Heart left ventricle (tissue), 16 donors: ENCODE measurements around the gene CDCA3. TPM values are rescaled to one million over a fixed set of nuclear protein-coding genes. Genes with fewer than 3 reads are reported as not detected.
"Not testable (repeated sequence)": the region's sequence is repeated elsewhere in the genome, so short reads cannot be mapped to it uniquely, and the experiment has no call there.

ENCODE experiments used
- ATAC-seq, 4 donors: fragments of 200-7000 bp; cut with Tn5 transposase; one replicate each; pipeline ENCODE4 v1.9.1; 2020 to 2022; ENCODE audit warnings: moderate library complexity in 4 of 4, mild to moderate bottlenecking in 3 of 4, moderate number of reproducible peaks in 1 of 4
- DNase-seq, 5 donors: peaks; one replicate each; pipeline ENCODE4 v3.0.0-alpha.2; 2020
- H3K27ac ChIP-seq, 12 donors: fragments of 200-600 bp; sonication (generic) in 4 of 12; one replicate each; pipeline versions ENCODE4 v1.5.0 to v1.8.0; 2016 to 2022; ENCODE audit warnings: mild to moderate bottlenecking in 2 of 12
- H3K27me3 ChIP-seq, 9 donors: fragments of 200-600 bp; sonication (generic) in 2 of 9; one replicate each; pipeline versions ENCODE4 v1.5.1 to v1.8.0; 2016 to 2022; ENCODE audit warnings: mild to moderate bottlenecking in 3 of 9
- H3K36me3 ChIP-seq, 9 donors: fragments of 200-600 bp; sonication (generic) in 2 of 9; one replicate each; pipeline versions ENCODE4 v1.5.0 to v1.8.0; 2018 to 2022; ENCODE audit warnings: mild to moderate bottlenecking in 2 of 9
- H3K4me1 ChIP-seq, 12 donors: fragments of 200-600 bp; sonication (generic) in 4 of 12; one replicate each; pipeline versions ENCODE4 v1.5.0 to v1.8.0; 2016 to 2022; ENCODE audit warnings: mild to moderate bottlenecking in 3 of 12
- H3K4me3 ChIP-seq, 12 donors: fragments of 200-600 bp; sonication (generic) in 4 of 12; one replicate each; pipeline versions ENCODE4 v1.5.0 to v1.8.0; 2017 to 2022; ENCODE audit warnings: mild to moderate bottlenecking in 9 of 12, moderate library complexity in 4 of 12
- H3K9me3 ChIP-seq, 12 donors: fragments of 200-600 bp; sonication (generic) in 4 of 12; one replicate each; pipeline versions ENCODE4 v1.5.0 to v1.8.0; 2016 to 2022; ENCODE audit warnings: mild to moderate bottlenecking in 1 of 12
- POLR2A ChIP-seq, 2 donors: fragments of 450-650 bp; IDR thresholded peaks; one replicate each; pipeline ENCODE4 v1.6.1; 2017; ENCODE audit warnings: antibody characterized with exemption in 2 of 2, mild to moderate bottlenecking in 2 of 2, moderate library complexity in 2 of 2
- WGBS, 4 donors: extraction: QIAGEN DNeasy Blood & Tissue Kit in 2 of 4; methylation state at CpG; one replicate each; pipeline versions ENCODE4 v1.1.5 to v1.1.7; 2013 to 2018; 5-methylcytosine and 5-hydroxymethylcytosine counted together
- intact Hi-C, 10 donors: fragments of 100-400 bp; cut with DNase I; formaldehyde crosslinking; loops; one replicate each; pipeline versions ENCODE4 v1.11.1 to v1.14.2; 2022
- polyA plus RNA-seq, 2 donors: library from polyadenylated mRNA; stranded (reverse); fragments of 200-250 nt; gene quantifications; one replicate each; pipeline ENCODE4 v1.2.3, GENCODE V29; 2013
- total RNA-seq, 9 donors: library from RNA; depleted of rRNA in 2 of 9; stranded (reverse); fragments of >200 nt in 2 of 9; fragmentation: NEBNext Ultra II Directional in 3 of 9; extraction: Animal tissue kit (Norgen Biotek cat#: 25700) in 3 of 9; gene quantifications; one replicate each; pipeline versions ENCODE4 v1.1.0 to v1.2.4, GENCODE V29; 2016 to 2023
- TF ChIP-seq, protein P1 (sequence below), 12 donors: fragments of 200-600 bp; sonication (generic) in 4 of 12; IDR thresholded peaks; one replicate each; pipeline versions ENCODE4 v1.5.0 to v1.8.0; 2018 to 2022; ENCODE audit warnings: antibody characterized with exemption in 12 of 12, mild to moderate bottlenecking in 5 of 12
- donor health status: ischemic (EF 13 %, LVEDD 7.1; RV severe dilation, severe dysfunction).
- donor health status: healthy with polysubstance abuse.
- donor health status: DM: no; HTN: yes; CAD: no.
- donor health status: DM: no; HTN: no; CAD: no.
- donor health status: ischemic (EF 25% LVEDD 6.9; RV normal size, moderate dysfunction).
- donor health status: ischemic (EF 25% LVEDD 5.7; RV mildly dilated, moderate dysfunction).
- donor health status: healthy.
- donor health status: DM: yes; HTN: yes; CAD: no.
- donor health status: ischemic (EF 35%, LVEDD 5.7; RV mildly dilated, moderate dysfunction).
- donor health status: nonischemic (EF 11% LVEDD 7.7; RV severe dilation, severe dysfunction).
- donor health status: DM: yes; HTN: yes; CAD: no.
- donor health status: PGD.
- donor health status: ischemic (EF 29% LVEDD 5.4; RV normal size, mild dysfunction).
- donor health status: nonischemic (EF 23%, LVEDD 6.1; RV moderate dilation, normal function).

The CDCA3 gene
- total and polyA plus RNA-seq, 11 donors, result 0.42 to 8.3 (median 0.93) TPM; not detected in 1

DNA sequence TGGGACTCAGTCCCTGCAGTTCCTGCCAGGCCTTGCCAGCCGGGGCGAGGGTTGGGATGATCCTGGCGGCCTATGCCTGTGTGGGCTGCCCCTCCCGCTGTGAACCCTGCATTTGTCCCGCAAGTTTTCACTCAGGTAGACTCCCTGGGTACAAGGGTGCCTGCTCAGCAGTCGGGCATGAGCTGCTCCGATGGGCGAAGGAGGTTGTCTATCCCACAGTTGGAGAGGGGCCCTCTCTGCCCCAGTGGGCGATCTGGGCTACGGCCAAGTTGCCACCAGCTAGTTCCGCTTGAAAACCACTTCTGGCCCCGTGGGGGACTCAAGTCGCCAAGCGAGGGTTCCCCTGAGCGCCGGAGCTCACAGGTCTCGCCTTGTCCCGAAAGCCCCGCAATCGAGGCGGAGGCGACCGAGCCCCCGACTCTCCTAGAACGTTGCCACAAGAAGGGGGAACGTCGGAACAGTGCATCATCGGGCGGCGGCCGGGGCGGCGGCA, 15.9 kb upstream of the CDCA3 start:
- H3K27ac ChIP-seq, result peak overlapping the region; percentile 96 to 100 (median 99)
- H3K4me1 ChIP-seq, result peaks cover 15 to 44% (median 39%) of the 10 kb centered on the region in 12 donors
- WGBS, 4 donors, result 3 to 12% (median 4%) methylated on average over 10 to 33 of the region's 33 CpGs
- intact Hi-C loops, result loop anchor here in 3 of 10 donors (1.0 to 10.0 kb wide), 4 partner anchors 15 to 245 kb away; partner anchors contain the start of genes MLF2 (in 2 of the 3) and USP5 (in 1 of the 3)
- no peak for TF ChIP-seq POLR2A (IDR thresholded peaks at IDR 0.05)
- TF ChIP-seq, protein P1, sequence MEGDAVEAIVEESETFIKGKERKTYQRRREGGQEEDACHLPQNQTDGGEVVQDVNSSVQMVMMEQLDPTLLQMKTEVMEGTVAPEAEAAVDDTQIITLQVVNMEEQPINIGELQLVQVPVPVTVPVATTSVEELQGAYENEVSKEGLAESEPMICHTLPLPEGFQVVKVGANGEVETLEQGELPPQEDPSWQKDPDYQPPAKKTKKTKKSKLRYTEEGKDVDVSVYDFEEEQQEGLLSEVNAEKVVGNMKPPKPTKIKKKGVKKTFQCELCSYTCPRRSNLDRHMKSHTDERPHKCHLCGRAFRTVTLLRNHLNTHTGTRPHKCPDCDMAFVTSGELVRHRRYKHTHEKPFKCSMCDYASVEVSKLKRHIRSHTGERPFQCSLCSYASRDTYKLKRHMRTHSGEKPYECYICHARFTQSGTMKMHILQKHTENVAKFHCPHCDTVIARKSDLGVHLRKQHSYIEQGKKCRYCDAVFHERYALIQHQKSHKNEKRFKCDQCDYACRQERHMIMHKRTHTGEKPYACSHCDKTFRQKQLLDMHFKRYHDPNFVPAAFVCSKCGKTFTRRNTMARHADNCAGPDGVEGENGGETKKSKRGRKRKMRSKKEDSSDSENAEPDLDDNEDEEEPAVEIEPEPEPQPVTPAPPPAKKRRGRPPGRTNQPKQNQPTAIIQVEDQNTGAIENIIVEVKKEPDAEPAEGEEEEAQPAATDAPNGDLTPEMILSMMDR (IDR thresholded peaks at IDR 0.05), result no peak
- peak overlapping the region; percentile 77 to 100 (median 98) for H3K4me3 ChIP-seq
- no peaks in the 10 kb centered on the region for H3K27me3 ChIP-seq
- H3K36me3 ChIP-seq, result peaks cover 0 to 70% (median 64%) of the 10 kb centered on the region in 9 donors
- no peaks in the 10 kb centered on the region for H3K9me3 ChIP-seq
- DNase-seq, result peak in 2 of 5 donors; percentile 44 to 63
- ATAC-seq, result peak in 3 of 4 donors; percentile 3 to 12 (median 6)

GRCh38 chr12:6866163-6866919, 15.3 kb upstream of the CDCA3 start:
- Histone ChIP-seq H3K9me3 (no peaks in the 10 kb centered on the region), H3K27ac (peak overlapping the region in 11 of 12 donors; percentile 96 to 100 (median 99)), H3K27me3 (no peaks in the 10 kb centered on the region), H3K4me1 (peaks cover 11 to 38% (median 33%) of the 10 kb centered on the region in 12 donors), H3K4me3 (peak overlapping the region in 9 of 12 donors; percentile 77 to 100 (median 99)), H3K36me3 (peaks cover 0 to 73% (median 68%) of the 10 kb centered on the region in 9 donors)
- TF ChIP-seq, protein P1 (IDR thresholded peaks at IDR 0.05), result no peak
- TF ChIP-seq POLR2A (IDR thresholded peaks at IDR 0.05), result no peak
- DNase-seq (peak in 1 of 5 donors; percentile 41), ATAC-seq (no peak)
- intact Hi-C loops, result loop anchor here in 3 of 10 donors (1.0 to 10.0 kb wide), 4 partner anchors 14 to 246 kb away; partner anchors contain the start of genes MLF2 (in 2 of the 3) and USP5 (in 1 of the 3)
- WGBS, 4 donors, result 82 to 86% (median 84%) methylated on average over 18 to 19 of the region's 19 CpGs

DNA sequence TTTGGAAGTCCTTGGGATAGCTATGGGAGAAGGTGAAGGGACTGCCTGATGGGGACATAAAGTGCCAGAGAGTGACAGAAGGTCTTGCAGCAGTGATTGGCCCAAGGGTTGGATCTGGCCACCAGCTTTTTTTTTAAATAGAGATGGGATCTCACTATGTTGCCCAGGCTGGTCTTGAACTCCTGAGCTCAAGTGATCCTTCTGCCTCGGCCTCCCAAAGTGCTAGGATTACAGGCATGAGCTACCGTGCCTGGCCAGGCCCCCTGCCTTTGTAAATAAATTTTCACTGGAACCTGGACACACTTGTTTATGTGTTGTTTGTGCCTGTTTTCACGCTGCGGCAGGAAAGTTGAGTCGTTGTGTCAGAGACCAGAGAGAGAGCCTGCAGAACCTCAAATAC, 14.2 kb upstream of the CDCA3 start:
- H3K36me3 ChIP-seq, result peaks cover 0 to 73% (median 68%) of the 10 kb centered on the region in 9 donors
- not testable (repeated sequence) for DNase-seq
- 93 to 95% (median 94%) methylated on average over 4 to 5 of the region's 5 CpGs for WGBS, 4 donors

DNA sequence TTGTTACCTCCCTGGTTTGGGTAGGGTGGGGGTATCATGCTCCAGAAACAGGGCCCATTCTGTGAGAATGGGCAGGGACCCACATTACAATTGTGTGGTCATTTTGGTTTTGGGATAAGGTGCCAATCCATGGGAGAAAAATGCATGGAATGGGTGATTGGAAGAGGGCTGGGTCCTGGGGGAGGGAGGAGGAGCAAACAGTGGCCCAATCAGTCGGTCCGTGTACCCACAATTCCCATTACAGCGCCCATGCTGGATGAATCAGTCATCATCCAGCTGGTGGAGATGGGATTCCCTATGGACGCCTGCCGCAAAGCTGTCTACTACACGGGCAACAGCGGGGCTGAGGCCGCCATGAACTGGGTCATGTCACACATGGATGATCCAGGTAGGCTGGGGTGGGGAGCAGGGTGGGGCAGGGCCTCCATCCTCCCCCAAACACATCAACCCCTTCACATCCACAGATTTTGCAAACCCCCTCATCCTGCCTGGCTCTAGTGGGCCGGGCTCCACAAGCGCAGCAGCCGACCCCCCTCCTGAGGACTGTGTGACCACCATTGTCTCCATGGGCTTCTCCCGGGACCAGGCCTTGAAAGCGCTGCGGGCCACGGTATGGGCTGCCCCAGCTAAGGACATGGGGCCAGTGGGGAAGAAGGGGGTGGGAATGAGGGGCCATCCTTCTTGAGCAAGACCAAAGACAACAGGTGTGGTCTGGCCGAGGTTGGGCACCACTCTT, 12.7 kb upstream of the CDCA3 start:
- Histone ChIP-seq H3K4me3 (no peak overlapping the region), H3K27ac (no peak overlapping the region), H3K27me3 (no peaks in the 10 kb centered on the region), H3K9me3 (no peaks in the 10 kb centered on the region), H3K4me1 (peaks cover 3 to 14% (median 12%) of the 10 kb centered on the region in 12 donors), H3K36me3 (peaks cover 4 to 73% (median 68%) of the 10 kb centered on the region in 9 donors)
- no peak for TF ChIP-seq POLR2A (IDR thresholded peaks at IDR 0.05)
- TF ChIP-seq, protein P1 (IDR thresholded peaks at IDR 0.05), result no peak
- DNase-seq, result no peak
- no peak for ATAC-seq
- intact Hi-C loops, result loop anchor here in 1 of 10 donors (10.0 kb wide), 1 partner anchor 101 kb away; no protein-coding TSS in a partner anchor
- 95 to 98% (median 96%) methylated on average over 15 to 16 of the region's 16 CpGs for WGBS, 4 donors

More for the DNA sequence above, 14.2 kb upstream of the CDCA3 start:
- H3K27me3 ChIP-seq, H3K4me3 ChIP-seq, ATAC-seq, H3K27ac ChIP-seq, H3K9me3 ChIP-seq: not testable (repeated sequence)
- intact Hi-C loops, result loop anchor here in 2 of 10 donors (5.0 to 10.0 kb wide), 3 partner anchors 99 to 247 kb away; partner anchors contain the start of gene MLF2 (in 2 of the 2)
- H3K4me1 ChIP-seq, result peaks cover 11 to 28% (median 25%) of the 10 kb centered on the region in 12 donors
